ENCODE measurements around the gene MC1R. TPM values are rescaled to one million over a fixed set of nuclear protein-coding genes. Genes with fewer than 3 reads are reported as not detected.

MC1R gene
- total and polyA plus RNA-seq, 2 of the 8 experiments (the other 6 are each of a cell fraction or from before 2014, with no cell fraction given) = 2.2 to 2.9 TPM

DNA sequence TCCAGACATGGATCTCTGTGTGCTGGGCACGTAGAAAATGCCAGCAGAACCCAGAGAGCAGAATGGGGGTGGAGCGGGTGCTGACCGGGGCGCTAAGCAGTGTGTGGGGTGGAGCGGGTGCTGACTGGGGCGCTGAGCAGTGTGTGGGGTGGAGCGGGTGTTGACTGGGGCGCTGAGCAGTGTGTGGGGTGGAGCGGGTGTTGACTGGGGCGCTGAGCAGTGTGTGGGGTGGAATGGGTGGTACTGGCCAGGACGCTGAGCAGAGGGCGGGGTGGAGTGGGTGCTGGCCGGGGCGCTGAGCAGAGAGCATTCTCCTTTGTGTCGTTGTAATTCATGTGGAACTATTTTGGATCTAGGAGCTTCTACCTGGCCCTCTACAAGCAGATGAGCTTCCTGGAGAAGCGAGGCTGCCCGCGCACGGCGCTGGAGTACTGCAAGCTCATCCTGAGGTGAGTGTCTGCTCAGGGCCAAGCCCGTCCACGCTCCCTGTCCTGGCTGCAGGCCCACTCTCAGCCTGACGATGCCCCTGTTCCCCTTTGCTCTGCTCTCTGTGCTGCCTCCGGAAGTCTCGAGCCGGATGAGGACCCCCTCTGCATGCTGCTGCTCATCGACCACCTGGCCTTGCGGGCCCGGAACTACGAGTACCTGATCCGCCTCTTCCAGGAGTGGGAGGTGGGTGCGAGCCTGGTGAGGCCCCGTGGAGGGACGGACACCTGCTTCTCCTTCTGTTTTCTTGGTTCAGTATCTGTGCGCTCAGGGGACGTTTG, 20.3 kb upstream of the MC1R start:
- Histone ChIP-seq H3K4me3 (ENCODE audit: extremely low read depth in 1 of 4, insufficient read depth in 2 of 4, low read depth in 3 of 4, low read length in 4 of 4) (no peak overlapping the region), H3K4me1 (replicated peaks in 1 of 4; ENCODE audit: control insufficient read depth in 3 of 4, insufficient read depth in 4 of 4, low read length in 3 of 4) (no peaks in the 10 kb centered on the region), H3K18ac (ENCODE audit: extremely low read depth, low read length) (no peak overlapping the region), H2BK120ac (replicated peaks; ENCODE audit: low read depth, low read length) (no peak overlapping the region), H3K27ac (ENCODE audit: low read depth, low read length) (no peak overlapping the region), H3K4me2 (ENCODE audit: insufficient read depth in 1 of 2, low read depth in 2 of 2, low read length in 2 of 2) (no peak overlapping the region), H2BK12ac (ENCODE audit: low read depth, low read length) (no peak overlapping the region), H4K5ac (ENCODE audit: insufficient read length, low read depth, low read length) (no peak overlapping the region), H4K91ac (replicated peaks; ENCODE audit: insufficient read length, low read length) (no peak overlapping the region), H3K23me2 (ENCODE audit: low read depth, low read length) (no peaks in the 10 kb centered on the region), H2AFZ (ENCODE audit: low read length) (no peak overlapping the region), H3K23ac (ENCODE audit: insufficient read length) (no peak overlapping the region), H3K79me2 (ENCODE audit: control insufficient read depth in 1 of 2, insufficient read depth in 2 of 2, low read length in 2 of 2) (no peaks in the 10 kb centered on the region), H2BK15ac (ENCODE audit: low read length) (no peak overlapping the region), H3K9ac (replicated peaks in 1 of 4; ENCODE audit: extremely low read depth in 1 of 4, low read depth in 3 of 4, low read length in 3 of 4) (no peak overlapping the region; a peak in 1 of 7 replicates), H4K8ac (ENCODE audit: extremely low read depth, insufficient read depth, low read length) (no peak overlapping the region), H2BK5ac (ENCODE audit: low read depth, low read length) (no peak overlapping the region; the same call in 1 of the 2 replicates), H3K79me1 (ENCODE audit: low read depth, low read length) (no peaks in the 10 kb centered on the region), H3K36me3 (ENCODE audit: control insufficient read depth in 2 of 4, insufficient read depth in 4 of 4, low read length in 3 of 4) (peaks cover 5 to 32% (median 21%) of the 10 kb centered on the region in 4 experiments; a peak in 6 of 8 replicates), H3K14ac (ENCODE audit: insufficient read length) (no peak overlapping the region), H3K4ac (replicated peaks; ENCODE audit: insufficient read length, low read depth, low read length) (no peak overlapping the region), H3K9me3 (ENCODE audit: insufficient read depth in 2 of 2, low read depth in 1 of 2, low read length in 1 of 2) (no peaks in the 10 kb centered on the region), H4K20me1 (replicated peaks in 1 of 2; ENCODE audit: control insufficient read depth in 1 of 2, insufficient read depth in 2 of 2, low read length in 2 of 2) (peaks cover 3 to 13% of the 10 kb centered on the region in 2 experiments), H2BK20ac (ENCODE audit: low read length) (no peak overlapping the region), H2AK5ac (ENCODE audit: low read depth, low read length) (no peak overlapping the region), H3K27me3 (replicated peaks in 1 of 4; ENCODE audit: control insufficient read depth in 3 of 4, extremely low read depth in 1 of 4, insufficient read depth in 3 of 4, low read length in 3 of 4) (no peaks in the 10 kb centered on the region), H3K56ac (replicated peaks; ENCODE audit: insufficient read length, low read depth, low read length) (no peak overlapping the region)
- no peak for DNase-seq (ENCODE audit: low read depth in 1 of 2, low spot score in 2 of 2)
- ChIA-PET CTCF (ENCODE audit: partially characterized antibody) (interaction anchor here (0.6 to 3.7 kb wide), 3 partner anchors 12 to 272 kb away, joined by 4 to 14 read pairs (median 5); partner anchors contain the start of gene MC1R), POLR2A (ENCODE audit: partially characterized antibody) (interaction anchor here (0.5 to 1.4 kb wide), 2 partner anchors 8 to 46 kb away, joined by 3 to 4 read pairs; no protein-coding TSS in a partner anchor)
- WGBS, 2 experiments (ENCODE audit: extremely low coverage in 1 of 2, insufficient coverage in 1 of 2, insufficient read length in 1 of 2, insufficient replicate concordance in 2 of 2, low coverage in 1 of 2, low lambda C conversion rate in 2 of 2, missing lambda C conversion rate in 1 of 2) = 94% methylated on average over 33 of the region's 36 CpGs; no CpG with 5 or more reads in 1 of the 2 experiments
- no peak for FAIRE-seq
- TF ChIP-seq TCF12 (IDR thresholded peaks at IDR 0.05; ENCODE audit: low read depth, low read length) = no peak
- TF ChIP-seq SAP30 (IDR thresholded peaks at IDR 0.05; ENCODE audit: insufficient read depth, insufficient replicate concordance, low read length) = no peak
- no peak for TF ChIP-seq JUN (IDR thresholded peaks at IDR 0.05; ENCODE audit: low read depth, low read length)
- TF ChIP-seq ASH2L (IDR thresholded peaks at IDR 0.05; ENCODE audit: low read length) = no peak
